Memory B cell (primary cell): ENCODE data around the gene IRF6.

Experiments
- ATAC-seq: fragments of 150-1000 bp; cut with Tn5 transposase; 2 replicates; pipeline ENCODE4 v1.10.0; 2021; ENCODE audit warnings: low read depth, mild to moderate bottlenecking, moderate library complexity
- DNase-seq, 2 donors: peaks; one replicate each; pipeline ENCODE4 v3.0.0; 2022; ENCODE audit warnings: low spot score in 2 of 2
- H3K27ac Mint-ChIP-seq: one replicate; pipeline ENCODE4 v1.8.0; 2022; ENCODE audit warnings: mild to moderate bottlenecking, moderate library complexity, mixed read lengths
- H3K27me3 Mint-ChIP-seq: one replicate; pipeline ENCODE4 v1.8.0; 2022; ENCODE audit warnings: mixed read lengths
- H3K36me3 Mint-ChIP-seq: one replicate; pipeline ENCODE4 v1.8.0; 2022; ENCODE audit warnings: mild to moderate bottlenecking, mixed read lengths
- H3K4me1 Mint-ChIP-seq: one replicate; pipeline ENCODE4 v1.8.0; 2022; ENCODE audit warnings: mixed read lengths
- H3K4me3 Mint-ChIP-seq: one replicate; pipeline ENCODE4 v1.8.0; 2022; ENCODE audit warnings: mild to moderate bottlenecking, moderate library complexity, mixed read lengths
- H3K9me3 Mint-ChIP-seq: one replicate; pipeline ENCODE4 v1.8.0; 2022; ENCODE audit warnings: mixed read lengths

The IRF6 gene

GRCh38 chr1:209790286-209791193, 15.4 kb downstream of the IRF6 start:
- Mint-ChIP-seq H3K4me1 (no peaks in the 10 kb centered on the region), H3K27ac (no peak overlapping the region), H3K4me3 (no peak overlapping the region), H3K36me3 (peaks cover 14% of the 10 kb centered on the region), H3K27me3 (peaks cover 12% of the 10 kb centered on the region), H3K9me3 (peaks cover 3% of the 10 kb centered on the region)
- DNase-seq (no peak), ATAC-seq (no peak)

- Mint-ChIP-seq H3K4me3 (no peak overlapping the region), H3K9me3 (peaks cover 3% of the 10 kb centered on the region), H3K27me3 (peaks cover 7% of the 10 kb centered on the region), H3K4me1 (peaks cover 3% of the 10 kb centered on the region), H3K36me3 (peaks cover 8% of the 10 kb centered on the region), H3K27ac (no peak overlapping the region)
- DNase-seq: no peak
- no peak for ATAC-seq
Observed at GRCh38 chr1:209789245-209789644, 16.7 kb downstream of the IRF6 start.

GRCh38 chr1:209787551-209787950, 18.4 kb downstream of the IRF6 start:
- Mint-ChIP-seq H3K4me3 (no peak overlapping the region), H3K27ac (no peak overlapping the region), H3K9me3 (no peaks in the 10 kb centered on the region), H3K36me3 (peaks cover 4% of the 10 kb centered on the region), H3K27me3 (peaks cover 5% of the 10 kb centered on the region), H3K4me1 (peaks cover 7% of the 10 kb centered on the region)
- no peak for DNase-seq
- ATAC-seq: no peak

GRCh38 chr1:209786146-209786545, 19.8 kb downstream of the IRF6 start:
- DNase-seq: no peak
- Mint-ChIP-seq H3K27ac (no peak overlapping the region), H3K9me3 (no peaks in the 10 kb centered on the region), H3K36me3 (peaks cover 12% of the 10 kb centered on the region), H3K27me3 (peaks cover 5% of the 10 kb centered on the region), H3K4me1 (peaks cover 11% of the 10 kb centered on the region), H3K4me3 (no peak overlapping the region)
- ATAC-seq: no peak

- DNase-seq (no peak), ATAC-seq (no peak)
- H3K9me3 Mint-ChIP-seq: no peaks in the 10 kb centered on the region
- H3K4me3 Mint-ChIP-seq: no peak overlapping the region
- peak overlapping the region; percentile 93 for H3K27ac Mint-ChIP-seq
- peaks cover 5% of the 10 kb centered on the region for H3K27me3 Mint-ChIP-seq
- peaks cover 11% of the 10 kb centered on the region for H3K4me1 Mint-ChIP-seq
- H3K36me3 Mint-ChIP-seq: peaks cover 12% of the 10 kb centered on the region
Observed at GRCh38 chr1:209785592-209785991, 20.4 kb downstream of the IRF6 start.

- Mint-ChIP-seq H3K27ac (peak within 1 kb of the TSS; percentile 93), H3K36me3 (peaks cover 17% of the 10 kb centered on the region), H3K27me3 (peaks cover 2% of the 10 kb centered on the region), H3K4me1 (peaks cover 11% of the 10 kb centered on the region), H3K4me3 (peak within 1 kb of the TSS; percentile 87), H3K9me3 (no peaks in the 10 kb centered on the region)
- DNase-seq (peak; percentile 99 to 100), ATAC-seq (peak; percentile 99)
Observed at GRCh38 chr1:209784265-209785169, 21.4 kb downstream of the IRF6 start, which contains the start of gene C1orf74. C1orf74 (minus strand) TSS chr1:209784559; CDS start chr1:209783634, 925 bp downstream.

GRCh38 chr1:209783386-209783785, 22.6 kb downstream of the IRF6 start:
- H3K36me3 Mint-ChIP-seq: peaks cover 24% of the 10 kb centered on the region

GRCh38 chr1:209780268-209780667, 25.7 kb downstream of the IRF6 start:
- DNase-seq: no peak
- H3K9me3 Mint-ChIP-seq: no peaks in the 10 kb centered on the region
- H3K27me3 Mint-ChIP-seq: no peaks in the 10 kb centered on the region
- H3K4me3 Mint-ChIP-seq: no peak overlapping the region
- ATAC-seq: no peak
- peaks cover 43% of the 10 kb centered on the region for H3K36me3 Mint-ChIP-seq
- H3K27ac Mint-ChIP-seq: peak overlapping the region; percentile 9
- peaks cover 17% of the 10 kb centered on the region for H3K4me1 Mint-ChIP-seq

More at GRCh38 chr1:209783386-209783785, 22.6 kb downstream of the IRF6 start:
- H3K4me1 Mint-ChIP-seq: peaks cover 11% of the 10 kb centered on the region
- DNase-seq: no peak
- H3K27ac Mint-ChIP-seq: peak overlapping the region; percentile 93
- ATAC-seq: no peak
- peaks cover 2% of the 10 kb centered on the region for H3K27me3 Mint-ChIP-seq
- H3K9me3 Mint-ChIP-seq: no peaks in the 10 kb centered on the region
- peak overlapping the region; percentile 44 for H3K4me3 Mint-ChIP-seq

GRCh38 chr1:209778102-209778501, 27.8 kb downstream of the IRF6 start:
- Mint-ChIP-seq H3K4me3 (no peak overlapping the region), H3K27ac (peak overlapping the region; percentile 9), H3K27me3 (no peaks in the 10 kb centered on the region), H3K36me3 (peaks cover 53% of the 10 kb centered on the region), H3K4me1 (peaks cover 27% of the 10 kb centered on the region), H3K9me3 (no peaks in the 10 kb centered on the region)
- DNase-seq (no peak), ATAC-seq (no peak)

GRCh38 chr1:209777587-209777986, 28.4 kb downstream of the IRF6 start:
- no peak overlapping the region for H3K27ac Mint-ChIP-seq
- H3K9me3 Mint-ChIP-seq: no peaks in the 10 kb centered on the region
- ATAC-seq (no peak), DNase-seq (no peak)
- no peak overlapping the region for H3K4me3 Mint-ChIP-seq
- H3K4me1 Mint-ChIP-seq: peaks cover 30% of the 10 kb centered on the region
- H3K36me3 Mint-ChIP-seq: peaks cover 56% of the 10 kb centered on the region
- no peaks in the 10 kb centered on the region for H3K27me3 Mint-ChIP-seq

GRCh38 chr1:209775678-209776077, 30.3 kb downstream of the IRF6 start:
- DNase-seq (no peak), ATAC-seq (peak; percentile 19)
- H3K36me3 Mint-ChIP-seq: peaks cover 48% of the 10 kb centered on the region
- H3K9me3 Mint-ChIP-seq: no peaks in the 10 kb centered on the region
- H3K4me3 Mint-ChIP-seq: peak overlapping the region; percentile 82
- no peaks in the 10 kb centered on the region for H3K27me3 Mint-ChIP-seq
- peaks cover 25% of the 10 kb centered on the region for H3K4me1 Mint-ChIP-seq
- peak overlapping the region; percentile 56 for H3K27ac Mint-ChIP-seq

- ATAC-seq (peak; percentile 90), DNase-seq (no peak)
- H3K4me1 Mint-ChIP-seq: peaks cover 25% of the 10 kb centered on the region
- no peaks in the 10 kb centered on the region for H3K9me3 Mint-ChIP-seq
- peak overlapping the region; percentile 56 for H3K27ac Mint-ChIP-seq
- H3K27me3 Mint-ChIP-seq: no peaks in the 10 kb centered on the region
- peaks cover 41% of the 10 kb centered on the region for H3K36me3 Mint-ChIP-seq
- H3K4me3 Mint-ChIP-seq: peak overlapping the region; percentile 82
Observed at GRCh38 chr1:209774592-209774991, 31.4 kb downstream of the IRF6 start.

- Mint-ChIP-seq H3K36me3 (peaks cover 27% of the 10 kb centered on the region), H3K4me3 (no peak overlapping the region), H3K9me3 (no peaks in the 10 kb centered on the region), H3K27me3 (no peaks in the 10 kb centered on the region), H3K27ac (no peak overlapping the region), H3K4me1 (peaks cover 38% of the 10 kb centered on the region)
- ATAC-seq: no peak
- DNase-seq: no peak
Observed at GRCh38 chr1:209772126-209772525, 33.8 kb downstream of the IRF6 start.
